Measurements from ENCODE around the gene PIK3R2.

DNA sequence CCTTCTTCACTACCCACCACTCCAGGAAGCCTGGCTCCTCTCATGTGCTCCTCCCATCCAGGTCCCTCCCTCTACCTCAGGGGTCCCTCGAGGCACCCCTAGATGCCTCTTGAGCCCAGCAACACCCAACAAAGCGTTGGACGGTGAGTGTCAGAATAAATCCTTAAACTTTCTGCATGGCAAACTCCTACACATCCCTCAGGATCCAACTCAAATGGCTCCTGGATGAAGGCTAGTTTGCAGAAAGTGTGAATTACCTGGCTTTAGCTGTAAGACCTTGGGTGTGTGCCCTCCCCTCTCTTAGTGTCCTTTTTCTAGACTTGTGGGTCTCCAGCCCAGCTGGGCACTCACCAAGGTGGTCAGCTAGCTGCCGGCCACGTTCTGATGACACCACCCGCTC lies 45.4 kb downstream of the PIK3R2 start:
- no peak for TF ChIP-seq EZH2phosphoT487 (IDR thresholded peaks at IDR 0.05; ENCODE audit: insufficient read depth, low read depth)
- TF ChIP-seq EZH2 (IDR thresholded peaks at IDR 0.05; ENCODE audit: insufficient read depth, poor library complexity, severe bottlenecking) = no peak
